ENCODE data around the gene SYNPO2.

SYNPO2 gene

DNA sequence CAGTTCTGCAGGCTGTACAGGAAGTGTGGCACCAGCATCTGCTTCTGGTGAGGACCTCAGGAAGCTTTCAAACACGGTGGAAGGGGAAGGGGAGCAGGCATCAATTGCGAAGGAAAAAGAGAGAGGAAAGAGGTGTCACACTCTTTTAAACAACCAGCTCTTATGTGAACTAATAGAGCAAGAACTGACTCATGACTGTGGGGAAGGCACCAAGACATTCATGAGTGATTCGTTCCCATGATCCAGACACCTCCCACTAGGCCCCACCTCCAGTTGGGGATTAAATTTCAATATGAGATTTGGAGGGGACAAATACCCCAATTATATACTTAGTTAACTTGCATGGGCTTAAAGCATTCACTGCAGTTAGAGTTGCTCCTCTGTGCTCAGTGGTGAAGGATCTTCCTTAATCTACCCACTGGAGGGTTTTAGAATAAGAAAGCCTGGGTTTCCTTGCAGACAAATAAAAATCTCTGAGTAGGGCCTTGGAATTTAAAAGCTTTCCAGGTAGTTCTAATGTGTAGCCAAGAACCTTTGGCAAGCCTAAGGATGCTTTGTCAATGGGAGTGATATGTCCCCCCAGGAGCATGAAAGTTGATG lies 60.0 kb downstream of the SYNPO2 start:
- H3K27me3 ChIP-seq (replicated peaks), result no peaks in the 10 kb centered on the region
- H3K4me3 ChIP-seq (ENCODE audit: low read depth, low read length), result no peak overlapping the region
- TF ChIP-seq, protein P1, sequence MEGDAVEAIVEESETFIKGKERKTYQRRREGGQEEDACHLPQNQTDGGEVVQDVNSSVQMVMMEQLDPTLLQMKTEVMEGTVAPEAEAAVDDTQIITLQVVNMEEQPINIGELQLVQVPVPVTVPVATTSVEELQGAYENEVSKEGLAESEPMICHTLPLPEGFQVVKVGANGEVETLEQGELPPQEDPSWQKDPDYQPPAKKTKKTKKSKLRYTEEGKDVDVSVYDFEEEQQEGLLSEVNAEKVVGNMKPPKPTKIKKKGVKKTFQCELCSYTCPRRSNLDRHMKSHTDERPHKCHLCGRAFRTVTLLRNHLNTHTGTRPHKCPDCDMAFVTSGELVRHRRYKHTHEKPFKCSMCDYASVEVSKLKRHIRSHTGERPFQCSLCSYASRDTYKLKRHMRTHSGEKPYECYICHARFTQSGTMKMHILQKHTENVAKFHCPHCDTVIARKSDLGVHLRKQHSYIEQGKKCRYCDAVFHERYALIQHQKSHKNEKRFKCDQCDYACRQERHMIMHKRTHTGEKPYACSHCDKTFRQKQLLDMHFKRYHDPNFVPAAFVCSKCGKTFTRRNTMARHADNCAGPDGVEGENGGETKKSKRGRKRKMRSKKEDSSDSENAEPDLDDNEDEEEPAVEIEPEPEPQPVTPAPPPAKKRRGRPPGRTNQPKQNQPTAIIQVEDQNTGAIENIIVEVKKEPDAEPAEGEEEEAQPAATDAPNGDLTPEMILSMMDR (IDR thresholded peaks at IDR 0.05; ENCODE audit: low read depth, low read length, missing control alignments), result no peak
- no peak overlapping the region for H3K27ac ChIP-seq
- no peak for DNase-seq
- no peaks in the 10 kb centered on the region for H3K36me3 ChIP-seq (replicated peaks)
- in situ Hi-C loops (cut with HindIII; ENCODE audit: low pct_ligation_motif_present, low sequenced_read_pairs), result no loop called here

DNA sequence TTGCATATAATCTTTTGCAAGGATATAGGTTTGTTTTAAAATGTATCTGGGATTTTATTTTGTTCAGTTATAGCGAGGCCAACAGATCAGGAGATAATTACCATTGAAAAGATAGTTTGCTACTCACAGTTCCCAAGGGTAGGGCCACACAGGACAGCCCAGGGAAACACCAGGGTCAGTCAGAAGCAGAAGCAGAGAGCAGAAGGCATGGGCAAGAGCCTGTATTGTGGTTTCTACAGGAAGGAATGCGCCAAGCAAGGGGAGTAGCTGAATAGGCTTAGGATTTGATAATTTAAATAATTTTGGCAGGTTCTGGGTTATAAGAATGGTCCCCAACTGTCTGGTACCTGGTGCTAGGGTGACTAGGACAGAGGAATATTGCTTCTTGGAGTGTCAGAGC lies 61.6 kb downstream of the SYNPO2 start:
- Histone ChIP-seq H3K4me3 (ENCODE audit: low read depth, low read length) (no peak overlapping the region), H3K27me3 (replicated peaks) (no peaks in the 10 kb centered on the region), H3K27ac (no peak overlapping the region), H3K36me3 (replicated peaks) (no peaks in the 10 kb centered on the region)
- in situ Hi-C loops (cut with HindIII; ENCODE audit: low pct_ligation_motif_present, low sequenced_read_pairs), result loop anchor here (25.0 kb wide), 1 partner anchor 188 kb away; no protein-coding TSS in a partner anchor
- DNase-seq, result no peak
- TF ChIP-seq, protein P1 (IDR thresholded peaks at IDR 0.05; ENCODE audit: low read depth, low read length, missing control alignments), result no peak

DNA sequence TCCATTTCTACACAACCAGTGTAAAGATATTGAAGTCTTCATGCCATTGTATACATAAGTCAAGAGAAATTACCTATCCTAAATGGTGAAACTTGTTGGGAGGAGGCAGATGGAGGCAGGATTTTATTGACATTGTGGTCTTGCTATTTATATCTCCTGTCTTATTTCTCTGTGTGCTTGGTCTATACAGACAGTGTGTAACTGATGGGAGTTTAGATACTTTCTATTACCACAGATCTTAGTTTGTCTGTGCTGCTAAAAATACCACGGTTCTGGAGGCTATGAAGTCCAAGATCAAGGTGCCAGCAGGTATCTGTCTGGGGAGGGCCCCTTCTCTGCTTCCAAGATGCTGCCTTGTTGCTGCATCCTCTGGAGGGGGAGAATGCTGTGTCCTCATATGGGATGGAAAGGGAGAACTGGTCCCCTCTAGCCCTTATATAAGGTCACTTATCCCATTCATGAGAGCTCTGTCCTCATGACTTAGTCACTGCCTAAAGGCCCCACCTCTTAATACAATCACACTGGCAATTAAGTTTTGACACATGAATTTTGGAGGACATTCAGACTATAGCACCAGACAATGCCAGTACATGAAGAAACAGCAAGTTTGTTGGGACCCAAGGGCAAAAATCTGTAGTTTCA lies 62.4 kb downstream of the SYNPO2 start:
- in situ Hi-C loops (cut with HindIII; ENCODE audit: low pct_ligation_motif_present, low sequenced_read_pairs), result loop anchor here (25.0 kb wide), 1 partner anchor 189 kb away; no protein-coding TSS in a partner anchor
- TF ChIP-seq, protein P1 (IDR thresholded peaks at IDR 0.05; ENCODE audit: low read depth, low read length, missing control alignments), result no peak
- H3K36me3 ChIP-seq (replicated peaks), result no peaks in the 10 kb centered on the region
- no peak for DNase-seq
- no peaks in the 10 kb centered on the region for H3K27me3 ChIP-seq (replicated peaks)
- H3K27ac ChIP-seq, result no peak overlapping the region
- H3K4me3 ChIP-seq (ENCODE audit: low read depth, low read length), result no peak overlapping the region

DNA sequence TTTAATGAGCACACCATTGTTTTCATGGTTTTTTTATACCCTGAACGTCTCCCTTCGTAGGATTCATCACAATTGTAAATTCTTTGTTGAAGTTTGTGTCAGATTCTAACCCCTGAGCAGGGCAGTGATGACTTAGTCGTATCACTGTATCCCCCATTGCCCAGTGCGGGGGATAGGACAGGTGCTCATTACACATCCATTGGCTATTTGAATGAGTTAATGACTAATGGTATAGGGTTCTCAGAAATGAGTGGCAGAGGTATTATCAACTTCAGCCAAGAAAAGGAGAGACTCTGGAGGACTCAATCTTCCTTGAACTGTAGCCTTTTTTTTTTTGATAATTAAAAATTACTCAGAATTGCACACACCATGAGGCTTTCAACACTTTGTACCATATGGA lies 64.6 kb downstream of the SYNPO2 start:
- TF ChIP-seq, protein P1 (IDR thresholded peaks at IDR 0.05; ENCODE audit: low read depth, low read length, missing control alignments), result no peak
- H3K27me3 ChIP-seq (replicated peaks), result no peaks in the 10 kb centered on the region
- H3K27ac ChIP-seq, result no peak overlapping the region
- H3K4me3 ChIP-seq (ENCODE audit: low read depth, low read length), result no peak overlapping the region
- in situ Hi-C loops (cut with HindIII; ENCODE audit: low pct_ligation_motif_present, low sequenced_read_pairs), result loop anchor here (25.0 kb wide), 1 partner anchor 191 kb away; no protein-coding TSS in a partner anchor
- H3K36me3 ChIP-seq (replicated peaks), result no peaks in the 10 kb centered on the region
- DNase-seq, result no peak

DNA sequence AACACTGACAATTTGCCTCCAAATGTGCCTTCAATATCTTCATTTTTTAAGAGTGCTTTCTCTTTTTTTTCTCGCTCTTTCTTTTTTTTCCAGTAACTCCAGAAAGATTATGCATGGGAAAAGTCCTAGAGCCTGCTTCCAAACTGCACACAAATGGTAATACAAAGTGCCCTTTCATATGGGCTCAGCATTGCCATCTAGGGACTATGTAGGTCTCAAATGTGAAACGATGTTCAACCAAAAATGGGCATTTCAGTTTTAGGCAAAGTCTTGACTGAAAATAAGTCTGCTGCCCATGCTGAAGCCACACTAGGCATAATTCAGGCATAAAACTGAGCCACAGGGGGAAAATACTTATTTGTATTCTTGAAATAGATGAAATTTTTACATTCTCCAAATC lies 65.6 kb downstream of the SYNPO2 start:
- DNase-seq, result no peak

More for the DNA sequence above, 65.6 kb downstream of the SYNPO2 start:
- Histone ChIP-seq H3K27me3 (replicated peaks) (no peaks in the 10 kb centered on the region), H3K4me3 (ENCODE audit: low read depth, low read length) (no peak overlapping the region), H3K36me3 (replicated peaks) (no peaks in the 10 kb centered on the region), H3K27ac (no peak overlapping the region)
- TF ChIP-seq, protein P1 (IDR thresholded peaks at IDR 0.05; ENCODE audit: low read depth, low read length, missing control alignments), result peak; percentile 61
- in situ Hi-C loops (cut with HindIII; ENCODE audit: low pct_ligation_motif_present, low sequenced_read_pairs), result loop anchor here (25.0 kb wide), 1 partner anchor 192 kb away; no protein-coding TSS in a partner anchor
